Measurements from ENCODE around the gene SMARCC2.

GRCh38 chr12:56202838-56203237 is 13.6 kb upstream of the SMARCC2 start:
- TF ChIP-seq, protein P1, sequence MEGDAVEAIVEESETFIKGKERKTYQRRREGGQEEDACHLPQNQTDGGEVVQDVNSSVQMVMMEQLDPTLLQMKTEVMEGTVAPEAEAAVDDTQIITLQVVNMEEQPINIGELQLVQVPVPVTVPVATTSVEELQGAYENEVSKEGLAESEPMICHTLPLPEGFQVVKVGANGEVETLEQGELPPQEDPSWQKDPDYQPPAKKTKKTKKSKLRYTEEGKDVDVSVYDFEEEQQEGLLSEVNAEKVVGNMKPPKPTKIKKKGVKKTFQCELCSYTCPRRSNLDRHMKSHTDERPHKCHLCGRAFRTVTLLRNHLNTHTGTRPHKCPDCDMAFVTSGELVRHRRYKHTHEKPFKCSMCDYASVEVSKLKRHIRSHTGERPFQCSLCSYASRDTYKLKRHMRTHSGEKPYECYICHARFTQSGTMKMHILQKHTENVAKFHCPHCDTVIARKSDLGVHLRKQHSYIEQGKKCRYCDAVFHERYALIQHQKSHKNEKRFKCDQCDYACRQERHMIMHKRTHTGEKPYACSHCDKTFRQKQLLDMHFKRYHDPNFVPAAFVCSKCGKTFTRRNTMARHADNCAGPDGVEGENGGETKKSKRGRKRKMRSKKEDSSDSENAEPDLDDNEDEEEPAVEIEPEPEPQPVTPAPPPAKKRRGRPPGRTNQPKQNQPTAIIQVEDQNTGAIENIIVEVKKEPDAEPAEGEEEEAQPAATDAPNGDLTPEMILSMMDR (IDR thresholded peaks at IDR 0.05) = no peak
- no peak for TF ChIP-seq EP300 (IDR thresholded peaks at IDR 0.05)

All from tibial nerve (tissue), 4 donors.